Lower leg skin (tissue), 4 donors: ENCODE measurements around the gene HIC1. TPM values are rescaled to one million over a fixed set of nuclear protein-coding genes. Genes with fewer than 3 reads are reported as not detected.

Experiments
- DNase-seq, 2 donors: peaks; one replicate each; pipeline ENCODE4 v3.0.0-alpha.2; 2019; ENCODE audit warnings: low spot score in 2 of 2
- H3K4me3 ChIP-seq: fragments of 200-600 bp; sonication (generic); 2 replicates; pipeline ENCODE4 v1.5.1; 2017; ENCODE audit warnings: mild to moderate bottlenecking, low read depth; ENCODE audit not compliant: poor library complexity, severe bottlenecking
- CTCF ChIP-seq, 3 donors: fragments of 450-650 bp; IDR thresholded peaks; one replicate each; pipeline ENCODE4 v1.5.1; 2016; ENCODE audit warnings: antibody characterized with exemption in 3 of 3, mild to moderate bottlenecking in 3 of 3, moderate library complexity in 2 of 3
- POLR2A ChIP-seq, 2 donors: fragments of 450-650 bp; IDR thresholded peaks; one replicate each; pipeline ENCODE4 v1.6.1; 2016 to 2017; ENCODE audit warnings: antibody characterized with exemption in 2 of 2, mild to moderate bottlenecking in 1 of 2, moderate library complexity in 1 of 2
- WGBS, 2 donors: methylation state at CpG; one replicate each; pipeline ENCODE4 v1.1.5; 2018; 5-methylcytosine and 5-hydroxymethylcytosine counted together
- intact Hi-C: fragments of 100-400 bp; cut with DNase I; formaldehyde crosslinking; loops from one replicate; pipeline ENCODE4 v1.15.0; 2023; ENCODE audit warnings: low total_unique reads
- total RNA-seq, 4 donors: library from RNA; depleted of rRNA; stranded (reverse); fragments of >200 nt; gene quantifications; one replicate each; pipeline ENCODE4 v1.1.0, GENCODE V29; 2016

The HIC1 gene
- total RNA-seq, 4 donors from 2014 or later: 2.4 to 14.2 (median 5.3) TPM

DNA sequence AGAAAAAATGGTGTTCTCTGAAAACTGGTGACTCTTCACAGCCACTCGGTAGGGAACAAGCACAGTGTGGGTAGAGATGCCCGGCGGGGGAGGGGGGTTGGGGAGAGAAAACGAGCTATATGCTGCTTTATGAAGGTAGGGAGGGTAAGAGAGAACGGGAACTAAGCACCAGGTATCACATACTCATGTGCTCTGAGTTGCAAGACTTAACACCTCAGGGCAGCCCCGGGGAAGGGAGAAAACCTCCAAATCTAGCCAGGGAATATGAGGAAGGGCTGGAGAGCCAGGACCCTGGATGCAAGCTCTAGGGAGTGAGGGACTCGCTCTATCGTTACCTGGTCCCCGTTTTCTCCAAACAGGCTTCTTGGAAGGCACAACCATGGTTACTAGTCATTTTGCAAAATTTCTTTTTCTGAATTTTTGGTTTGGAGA lies 35.3 kb downstream of the HIC1 start:
- DNase-seq: no peak

GRCh38 chr17:2090804-2091534 lies 36.1 kb downstream of the HIC1 start:
- no peak overlapping the region for H3K4me3 ChIP-seq
- WGBS, 2 donors: 43 to 44% methylated on average over 2 of the region's 2 CpGs
- peak in 1 of 2 donors; percentile 68 for DNase-seq
- intact Hi-C loops: no loop called here
- TF ChIP-seq CTCF (IDR thresholded peaks at IDR 0.05) (no peak), POLR2A (IDR thresholded peaks at IDR 0.05) (no peak)

More for the DNA sequence above, 35.3 kb downstream of the HIC1 start:
- intact Hi-C loops: no loop called here
- no peak overlapping the region for H3K4me3 ChIP-seq
- WGBS, 2 donors: 52 to 56% methylated on average over 9 of the region's 9 CpGs
- TF ChIP-seq CTCF (IDR thresholded peaks at IDR 0.05): no peak
- no peak for TF ChIP-seq POLR2A (IDR thresholded peaks at IDR 0.05)

DNA sequence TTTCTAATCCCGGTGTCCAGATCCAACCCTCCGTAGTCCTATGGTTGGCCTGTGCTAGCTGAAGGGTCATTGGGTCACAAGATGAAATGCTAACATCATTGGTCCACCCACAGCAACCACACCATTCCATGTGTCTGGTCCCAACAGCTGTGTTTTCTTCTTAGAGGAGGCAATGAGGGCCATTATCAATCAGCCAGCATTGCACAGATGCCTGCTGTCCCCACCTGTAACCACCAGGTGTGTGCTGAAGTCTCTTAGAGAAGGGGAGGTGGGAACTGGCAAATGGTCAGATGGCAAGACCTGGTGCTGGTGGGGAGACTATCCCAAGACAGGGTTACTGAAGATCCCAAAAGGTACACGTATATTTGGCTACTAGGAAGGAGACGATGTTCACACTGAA lies 37.4 kb downstream of the HIC1 start:
- DNase-seq: no peak
- no peak overlapping the region for H3K4me3 ChIP-seq
- 89 to 95% methylated on average over 4 of the region's 4 CpGs for WGBS, 2 donors
- intact Hi-C loops: no loop called here
- TF ChIP-seq CTCF (IDR thresholded peaks at IDR 0.05) (no peak), POLR2A (IDR thresholded peaks at IDR 0.05) (no peak)

DNA sequence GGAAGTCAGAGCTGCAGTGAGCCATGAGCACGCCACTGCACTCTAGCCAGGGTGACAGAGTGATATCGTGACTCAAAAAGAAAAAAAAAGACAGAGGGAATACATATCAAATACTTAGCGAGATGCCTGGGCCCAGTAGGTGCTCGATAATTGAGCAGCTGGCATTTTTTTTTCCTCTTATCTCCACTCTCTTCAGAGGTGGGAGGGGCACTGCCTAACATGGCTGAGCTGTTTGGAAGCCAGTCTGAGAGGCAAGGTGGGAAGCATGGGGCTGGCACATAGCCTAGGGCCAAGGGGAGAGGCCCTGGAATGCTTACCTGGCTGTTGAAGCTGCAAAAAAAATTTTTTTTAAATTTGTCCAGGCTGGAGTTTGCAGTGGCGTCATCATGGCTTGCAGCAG lies 38.4 kb downstream of the HIC1 start:
- no peak for DNase-seq
- 58 to 69% methylated on average over 5 of the region's 5 CpGs for WGBS, 2 donors
- H3K4me3 ChIP-seq: no peak overlapping the region
- intact Hi-C loops: no loop called here
- TF ChIP-seq POLR2A (IDR thresholded peaks at IDR 0.05) (no peak), CTCF (IDR thresholded peaks at IDR 0.05) (no peak)

DNA sequence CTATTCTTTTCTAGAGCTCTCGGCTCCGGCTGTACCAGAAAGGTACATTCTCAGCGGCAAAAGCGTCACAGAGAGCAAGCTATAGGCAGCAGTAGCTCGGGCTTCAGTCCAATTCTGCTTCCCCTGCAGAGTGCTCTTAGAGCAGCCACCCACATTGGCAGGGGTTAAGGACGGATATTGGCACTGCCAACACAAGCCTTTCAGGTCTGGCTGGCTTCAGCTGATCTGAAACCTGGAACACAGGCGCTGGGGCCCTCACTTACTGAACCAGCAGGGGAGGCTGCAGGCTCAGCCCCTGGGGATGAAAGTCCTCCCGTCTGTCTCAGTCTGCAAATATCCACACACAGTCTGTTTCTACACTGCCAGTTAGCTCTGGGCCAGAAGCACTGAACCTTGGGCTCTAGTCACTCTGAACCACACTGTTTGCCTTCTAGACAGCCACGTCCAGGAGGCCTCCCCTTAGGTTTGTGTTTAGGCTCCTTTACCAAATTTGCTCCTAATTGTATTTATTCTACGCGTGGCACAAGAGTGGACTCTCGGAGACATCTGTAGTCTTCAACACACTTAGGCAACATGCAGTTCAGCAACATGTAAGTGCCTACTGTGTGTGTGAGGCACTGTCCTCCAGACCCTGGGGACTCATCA lies 40.1 kb downstream of the HIC1 start:
- 47 to 49% methylated on average over 12 of the region's 12 CpGs for WGBS, 2 donors
- TF ChIP-seq CTCF (IDR thresholded peaks at IDR 0.05) (peak in 1 of 3 donors; percentile 61), POLR2A (IDR thresholded peaks at IDR 0.05) (no peak)
- intact Hi-C loops: loop anchor here (5.0 kb wide), 1 partner anchor 427 kb away; no protein-coding TSS in a partner anchor
- no peak overlapping the region for H3K4me3 ChIP-seq
- peak; percentile 56 to 93 for DNase-seq
